Stimulated activated CD4-positive, alpha-beta T cell treated with anti-CD3 and anti-CD28 coated beads, TNF-alpha, amount 100 ng/mL, for 24 hours (primary cell): ENCODE measurements around the gene HACD2.
"Not testable (repeated sequence)": the region's sequence is repeated elsewhere in the genome, so short reads cannot be mapped to it uniquely, and the experiment has no call there.

Experiments used
- DNase-seq, 3 experiments: peaks; one replicate each; pipeline ENCODE4 v3.0.0-alpha.2; 2020; ENCODE audit warnings: low read depth in 3 of 3

HACD2 gene

GRCh38 chr3:123525433-123525832 is 59.4 kb downstream of the HACD2 start:
- no peak for DNase-seq

DNA sequence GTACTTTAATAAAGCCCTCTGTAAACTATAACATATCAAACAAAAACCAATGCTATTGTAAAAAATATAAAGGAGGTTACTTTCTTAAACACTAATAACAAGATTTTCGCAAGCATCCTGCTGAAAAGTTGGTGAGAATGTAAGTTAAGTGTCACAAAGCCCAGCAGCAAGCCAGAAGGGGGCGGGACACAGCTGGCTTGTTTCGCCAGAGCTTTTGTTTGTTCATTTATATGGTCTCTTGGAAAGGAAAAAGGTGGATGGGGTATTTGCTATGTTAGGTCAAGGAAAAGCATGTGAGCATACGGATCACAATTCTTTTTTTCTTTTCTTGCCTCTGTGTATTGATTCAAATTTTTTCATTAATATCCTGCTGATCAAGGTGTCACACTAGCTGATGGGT is 59.9 kb downstream of the HACD2 start:
- no peak for DNase-seq

DNA sequence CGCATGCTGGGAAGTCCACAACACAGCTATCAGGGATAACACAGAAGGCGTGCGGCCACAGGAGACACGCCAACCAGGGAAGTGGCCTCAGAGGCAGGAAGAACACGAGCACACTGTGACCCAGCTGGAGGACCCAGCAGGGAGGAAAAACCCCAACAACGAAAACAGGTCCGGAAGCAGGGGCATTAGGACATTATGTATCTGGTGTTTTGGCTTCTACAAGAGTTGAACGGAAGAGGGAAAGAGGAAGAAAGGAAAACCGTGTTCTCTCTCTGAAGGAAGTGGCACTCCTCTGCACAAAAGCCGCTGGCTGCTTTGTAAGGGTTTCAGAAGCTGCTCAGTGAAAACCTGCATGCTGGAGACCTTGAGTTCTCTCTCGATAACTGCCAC is 61.8 kb downstream of the HACD2 start:
- no peak for DNase-seq

DNA sequence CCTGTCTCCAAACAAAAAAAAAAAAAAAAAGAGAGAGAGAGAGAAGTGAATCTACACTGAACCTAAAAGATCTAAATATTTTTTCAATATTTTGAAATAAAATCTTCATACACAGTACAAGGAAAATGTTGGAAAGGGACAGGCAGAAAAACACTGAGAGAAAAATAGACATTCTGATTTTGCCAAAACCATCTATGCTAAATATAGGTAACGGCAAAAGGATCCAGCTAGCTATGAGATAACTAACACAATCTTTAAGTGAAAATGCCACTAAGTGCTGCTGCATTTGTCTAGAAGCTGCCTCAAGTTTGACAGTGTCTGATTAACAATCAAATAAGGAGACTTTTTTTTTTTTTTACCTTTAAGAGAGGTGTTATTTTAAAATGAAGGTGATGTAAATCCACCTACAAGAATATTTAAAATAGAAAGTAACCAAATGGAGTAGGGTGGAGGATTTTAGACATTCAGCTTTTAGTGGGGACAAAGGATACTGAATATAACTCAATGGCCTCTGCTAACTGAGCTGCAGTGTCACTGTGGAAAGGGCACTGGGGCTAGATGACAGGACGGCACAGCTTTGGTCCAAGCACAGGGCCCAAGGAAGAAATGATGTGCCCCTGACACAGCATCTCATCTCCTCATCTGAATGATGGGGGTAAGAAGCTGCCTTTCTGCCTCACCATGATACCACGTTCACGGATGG is 62.4 kb downstream of the HACD2 start:
- no peak for DNase-seq

- DNase-seq, result no peak
Observed at GRCh38 chr3:123521179-123521969, 63.5 kb downstream of the HACD2 start.

- no peak for DNase-seq
Observed at GRCh38 chr3:123520656-123521055, 64.2 kb downstream of the HACD2 start.

DNA sequence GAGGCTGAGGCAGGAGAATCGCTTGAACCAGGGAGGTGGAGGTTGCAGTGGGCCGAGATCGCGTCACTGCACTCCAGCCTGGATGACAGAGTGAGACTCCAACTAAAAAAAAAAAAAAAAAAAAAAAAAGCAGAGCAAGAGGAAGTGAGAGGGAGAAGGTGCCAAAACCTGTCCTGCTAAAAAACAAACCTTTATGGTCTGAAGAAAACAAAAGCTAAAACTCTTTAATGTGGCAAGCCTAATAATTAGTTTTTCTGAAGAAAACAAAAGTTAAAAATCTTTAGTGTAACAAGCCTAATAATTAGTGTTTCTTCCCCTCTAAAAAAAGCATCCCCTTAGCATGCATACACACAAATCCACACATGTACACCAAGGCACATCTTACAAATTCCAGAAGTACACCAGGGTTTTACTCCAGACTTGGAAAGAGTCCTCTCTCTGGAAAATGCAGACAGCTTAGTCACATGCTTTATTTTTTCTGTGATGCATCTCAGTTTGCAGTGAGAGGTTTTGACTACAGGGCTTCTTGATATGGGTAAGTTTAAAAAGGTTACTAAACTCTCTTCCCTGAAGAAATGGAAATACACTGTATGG is 65.9 kb downstream of the HACD2 start:
- DNase-seq, result no peak

GRCh38 chr3:123511726-123512125 is 73.1 kb downstream of the HACD2 start:
- DNase-seq, result no peak

GRCh38 chr3:123511084-123511483 is 73.8 kb downstream of the HACD2 start:
- no peak for DNase-seq

GRCh38 chr3:123508178-123508577 is 76.7 kb downstream of the HACD2 start:
- DNase-seq, result no peak

DNA sequence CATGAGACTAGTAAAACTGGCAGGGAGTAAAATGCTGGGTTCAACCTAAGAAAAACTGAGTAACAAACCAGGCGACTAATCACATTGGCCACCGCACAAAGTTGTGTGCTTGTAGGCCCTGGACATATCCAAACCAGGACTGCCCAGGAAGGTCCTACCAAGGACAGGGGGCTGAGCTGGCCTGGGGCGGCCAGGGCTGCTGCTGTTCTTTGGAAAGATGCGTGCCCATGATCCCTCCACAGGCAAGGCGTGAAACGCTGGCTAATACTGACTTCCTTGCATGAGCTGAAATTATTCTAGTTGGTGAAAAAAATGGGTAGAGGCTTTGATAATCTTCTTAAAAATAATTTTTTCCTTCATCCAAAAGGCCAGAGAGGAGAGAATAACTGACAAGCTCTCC is 79.0 kb downstream of the HACD2 start:
- no peak for DNase-seq

GRCh38 chr3:123503203-123503602 is 81.7 kb downstream of the HACD2 start:
- DNase-seq, result no peak

DNA sequence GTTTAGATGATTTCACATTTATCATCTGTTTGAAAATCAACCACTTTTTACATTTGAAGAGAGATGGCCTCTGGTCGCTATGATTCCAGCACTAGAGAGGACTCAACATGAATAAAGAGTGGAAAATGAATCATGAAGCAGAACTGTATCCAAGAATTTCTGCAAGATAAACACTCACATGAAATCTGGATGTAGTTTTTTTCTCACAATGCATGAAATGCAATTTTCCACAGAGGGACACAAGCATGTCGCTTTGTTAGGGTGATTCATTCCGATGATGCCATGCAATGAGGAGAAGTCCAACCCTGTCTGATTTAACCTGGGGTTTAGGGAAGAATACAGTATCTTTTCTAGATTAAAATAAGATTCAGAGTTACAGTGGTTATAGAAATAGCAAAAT is 85.5 kb downstream of the HACD2 start:
- no peak for DNase-seq

DNA sequence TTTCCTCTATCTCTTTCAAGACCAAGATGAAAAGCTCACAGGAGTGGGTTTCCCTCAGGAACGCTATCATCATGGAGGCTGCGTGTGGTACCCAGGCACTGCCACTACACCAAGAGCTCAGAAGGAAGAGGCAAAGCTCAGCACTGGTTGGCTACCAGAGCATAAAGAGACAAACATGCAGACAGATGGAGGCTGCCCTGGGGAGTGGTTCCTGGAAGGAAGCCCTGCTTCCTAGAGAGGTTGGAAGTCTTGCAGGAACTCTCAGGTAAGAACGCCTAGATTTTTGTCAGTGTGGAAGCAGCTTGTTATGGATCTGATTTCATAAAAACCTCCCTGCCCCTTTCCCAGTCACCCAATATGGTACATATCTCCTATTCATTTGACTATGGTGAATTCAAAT is 86.1 kb downstream of the HACD2 start:
- DNase-seq, result no peak

- no peak for DNase-seq
Observed at GRCh38 chr3:123493912-123494311, 90.9 kb downstream of the HACD2 start.

- DNase-seq, result no peak
Observed at GRCh38 chr3:123491966-123492587, 92.8 kb downstream of the HACD2 start.

DNA sequence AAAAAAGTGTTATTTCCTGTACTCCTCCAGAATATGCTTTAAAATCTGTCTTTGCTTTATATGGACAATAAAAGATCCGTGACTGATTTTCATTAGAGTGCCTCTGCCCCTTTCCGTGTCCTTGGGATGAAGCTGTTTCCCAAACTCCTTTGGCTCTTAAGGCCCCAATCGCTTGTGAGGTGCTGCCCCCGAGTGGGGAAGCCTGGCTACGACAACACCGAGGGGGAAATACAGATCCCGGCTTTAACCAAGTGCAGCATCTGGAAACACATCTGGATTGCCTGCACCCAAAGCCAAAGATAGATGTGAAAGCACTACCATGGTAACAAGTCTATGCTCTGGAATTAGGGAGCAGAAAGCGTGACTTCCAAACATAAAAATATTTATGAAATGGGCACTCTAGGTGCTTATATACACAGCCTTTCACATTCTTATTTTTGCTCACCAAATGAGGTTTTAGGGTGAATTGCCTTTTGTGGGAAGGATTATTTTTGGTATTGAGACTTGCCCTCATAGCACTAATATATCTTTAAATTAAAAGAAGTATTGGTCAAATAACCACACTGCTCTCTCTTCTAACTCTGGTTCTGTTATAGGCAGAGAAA is 95.4 kb downstream of the HACD2 start:
- DNase-seq, result peak; percentile 4 to 40 (median 16)

GRCh38 chr3:123488645-123489347 is 96.1 kb downstream of the HACD2 start:
- no peak for DNase-seq

GRCh38 chr3:123487063-123487462 is 97.8 kb downstream of the HACD2 start:
- DNase-seq, result not testable (repeated sequence)

- DNase-seq, result no peak
Observed at GRCh38 chr3:123486460-123486859, 98.4 kb downstream of the HACD2 start.

DNA sequence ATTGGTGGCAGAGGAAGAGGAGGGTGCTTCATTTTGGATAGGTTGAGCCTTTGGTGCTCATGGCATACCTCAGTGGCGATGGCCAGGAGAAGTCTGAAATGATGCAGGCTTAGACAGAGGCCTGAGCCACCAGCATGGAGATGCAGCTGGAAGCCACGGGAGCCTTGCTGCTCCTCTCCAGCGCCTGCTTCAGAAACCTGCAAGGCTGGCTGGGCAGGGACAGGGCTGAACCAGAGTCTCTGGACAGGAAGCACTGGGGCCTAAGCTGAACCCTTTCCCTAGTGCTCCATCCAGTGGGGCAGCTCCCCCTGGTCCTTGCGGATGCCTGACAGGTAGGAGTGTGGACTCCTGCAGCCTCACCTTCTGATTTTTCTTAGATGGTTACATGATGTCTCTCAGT is 99.3 kb downstream of the HACD2 start:
- DNase-seq, result no peak
